ENCODE measurements around the gene ASGR1. TPM values are rescaled to one million over a fixed set of nuclear protein-coding genes. Genes with fewer than 3 reads are reported as not detected.

ASGR1 gene
- total and polyA plus RNA-seq, 2 of the 4 experiments (the other 2 are of a cell fraction) = 1.3 to 3.8 TPM

Small RNA genes lying within 50 kb of the gene (microRNA-seq; reads per million reads assigned to microRNA genes)
- not detected for gene AC120057.4 (ENCODE audit: insufficient read depth, insufficient read length)
- 432 to 1,785 reads per million in 2 experiments for gene MIR324 (ENCODE audit: insufficient read depth in 1 of 2, insufficient read length in 1 of 2, unreplicated experiment in 1 of 2)

Small RNA genes lying within 50 kb of the gene (small RNA-seq; reads per million reads assigned to genes)
- gene AC120057.4 (0 reads per million in 5 experiments), gene MIR324 (29.3 to 4,859 (median 1,963) reads per million in 5 experiments)

Other genes starting within 250 kb of the ASGR1 start
- gene ALOX12, start 183.3 kb downstream of the ASGR1 start, total RNA-seq (2012; rRNA removed) = not detected in 2 replicates
- 0.03 TPM in 1 of 2 replicates, not detected in the other for gene ALOX12, start 183.3 kb downstream of the ASGR1 start, polyA plus RNA-seq (2012; rRNA removed)
- gene RNASEK, start 166.7 kb downstream of the ASGR1 start, total RNA-seq (2012; rRNA removed) = 31.1 and 42.3 TPM in 2 replicates
- gene RNASEK, start 166.7 kb downstream of the ASGR1 start, polyA plus RNA-seq (2012; rRNA removed) = 165 and 183 TPM in 2 replicates
- not detected in 2 replicates for gene BCL6B, start 156.3 kb downstream of the ASGR1 start, total RNA-seq (2012; rRNA removed)
- gene BCL6B, start 156.3 kb downstream of the ASGR1 start, polyA plus RNA-seq (2012; rRNA removed) = not detected in 2 replicates
- gene SLC16A13, start 143.4 kb downstream of the ASGR1 start, total RNA-seq (2012; rRNA removed) = under 0.01 and 0.18 TPM in 2 replicates
- gene SLC16A13, start 143.4 kb downstream of the ASGR1 start, polyA plus RNA-seq (2012; rRNA removed) = 2.2 and 2.3 TPM in 2 replicates
- not detected in 2 replicates for gene SLC16A11, start 135.3 kb downstream of the ASGR1 start, total RNA-seq (2012; rRNA removed)
- not detected in 2 replicates for gene SLC16A11, start 135.3 kb downstream of the ASGR1 start, polyA plus RNA-seq (2012; rRNA removed)
- gene CLEC10A, start 99.1 kb downstream of the ASGR1 start, total RNA-seq (2012; rRNA removed) = not detected in 2 replicates
- not detected in 2 replicates for gene CLEC10A, start 99.1 kb downstream of the ASGR1 start, polyA plus RNA-seq (2012; rRNA removed)
- gene ASGR2, start 64.5 kb downstream of the ASGR1 start, total RNA-seq (2012; rRNA removed) = not detected in 2 replicates
- gene ASGR2, start 64.5 kb downstream of the ASGR1 start, polyA plus RNA-seq (2012; rRNA removed) = not detected in 2 replicates
- 8.1 and 8.2 TPM in 2 replicates for gene DLG4, start 40.5 kb upstream of the ASGR1 start, total RNA-seq (2012; rRNA removed)
- gene DLG4, start 40.5 kb upstream of the ASGR1 start, polyA plus RNA-seq (2012; rRNA removed) = 28.5 and 30.5 TPM in 2 replicates
- 129 and 139 TPM in 2 replicates for gene ACADVL, start 40.6 kb upstream of the ASGR1 start, total RNA-seq (2012; rRNA removed)
- gene ACADVL, start 40.6 kb upstream of the ASGR1 start, polyA plus RNA-seq (2012; rRNA removed) = 752 and 844 TPM in 2 replicates
- 20.3 and 21.3 TPM in 2 replicates for gene DVL2, start 55.1 kb upstream of the ASGR1 start, total RNA-seq (2012; rRNA removed)
- gene DVL2, start 55.1 kb upstream of the ASGR1 start, polyA plus RNA-seq (2012; rRNA removed) = 10.5 and 11.8 TPM in 2 replicates
- 44.8 and 45.5 TPM in 2 replicates for gene PHF23, start 60.1 kb upstream of the ASGR1 start, total RNA-seq (2012; rRNA removed)
- 54.4 and 58.5 TPM in 2 replicates for gene PHF23, start 60.1 kb upstream of the ASGR1 start, polyA plus RNA-seq (2012; rRNA removed)
- gene GABARAP, start 63.1 kb upstream of the ASGR1 start, total RNA-seq (2012; rRNA removed) = 70.8 and 77.8 TPM in 2 replicates
- 702 and 780 TPM in 2 replicates for gene GABARAP, start 63.1 kb upstream of the ASGR1 start, polyA plus RNA-seq (2012; rRNA removed)
- gene CTDNEP1, start 72.4 kb upstream of the ASGR1 start, total RNA-seq (2012; rRNA removed) = 18.3 and 23.8 TPM in 2 replicates
- 132 TPM in 2 replicates for gene CTDNEP1, start 72.4 kb upstream of the ASGR1 start, polyA plus RNA-seq (2012; rRNA removed)
- 46.6 and 48.0 TPM in 2 replicates for gene ELP5, start 72.8 kb upstream of the ASGR1 start, total RNA-seq (2012; rRNA removed)
- gene ELP5, start 72.8 kb upstream of the ASGR1 start, polyA plus RNA-seq (2012; rRNA removed) = 38.6 and 39.3 TPM in 2 replicates
- gene CLDN7, start 83.1 kb upstream of the ASGR1 start, total RNA-seq (2012; rRNA removed) = 0.56 and 1.4 TPM in 2 replicates
- 1.4 and 2.8 TPM in 2 replicates for gene CLDN7, start 83.1 kb upstream of the ASGR1 start, polyA plus RNA-seq (2012; rRNA removed)
- gene SLC2A4, start 102.3 kb upstream of the ASGR1 start, total RNA-seq (2012; rRNA removed) = under 0.01 TPM in 1 of 2 replicates, not detected in the other
- gene SLC2A4, start 102.3 kb upstream of the ASGR1 start, polyA plus RNA-seq (2012; rRNA removed) = 0.07 TPM in 2 replicates
- gene YBX2, start 115.3 kb upstream of the ASGR1 start, total RNA-seq (2012; rRNA removed) = not detected in 2 replicates
- 0.17 TPM in 1 of 2 replicates, not detected in the other for gene YBX2, start 115.3 kb upstream of the ASGR1 start, polyA plus RNA-seq (2012; rRNA removed)
- gene EIF5A, start 128.3 kb upstream of the ASGR1 start, total RNA-seq (2012; rRNA removed) = 718 and 883 TPM in 2 replicates
- 660 and 782 TPM in 2 replicates for gene EIF5A, start 128.3 kb upstream of the ASGR1 start, polyA plus RNA-seq (2012; rRNA removed)
- gene GPS2, start 136.0 kb upstream of the ASGR1 start, total RNA-seq (2012; rRNA removed) = 36.2 and 37.5 TPM in 2 replicates
- gene GPS2, start 136.0 kb upstream of the ASGR1 start, polyA plus RNA-seq (2012; rRNA removed) = 47.5 and 50.9 TPM in 2 replicates
- gene NEURL4, start 150.0 kb upstream of the ASGR1 start, total RNA-seq (2012; rRNA removed) = 8.4 and 9.2 TPM in 2 replicates
- gene NEURL4, start 150.0 kb upstream of the ASGR1 start, polyA plus RNA-seq (2012; rRNA removed) = 23.3 and 26.3 TPM in 2 replicates
- gene ACAP1, start 157.2 kb upstream of the ASGR1 start, total RNA-seq (2012; rRNA removed) = under 0.01 and 0.83 TPM in 2 replicates
- 2.1 and 2.3 TPM in 2 replicates for gene ACAP1, start 157.2 kb upstream of the ASGR1 start, polyA plus RNA-seq (2012; rRNA removed)
- gene KCTD11, start 172.8 kb upstream of the ASGR1 start, total RNA-seq (2012; rRNA removed) = 10.6 and 10.8 TPM in 2 replicates
- gene KCTD11, start 172.8 kb upstream of the ASGR1 start, polyA plus RNA-seq (2012; rRNA removed) = 14.4 and 16.4 TPM in 2 replicates
- not detected in 2 replicates for gene TMEM95, start 175.8 kb upstream of the ASGR1 start, total RNA-seq (2012; rRNA removed)
- not detected in 2 replicates for gene TMEM95, start 175.8 kb upstream of the ASGR1 start, polyA plus RNA-seq (2012; rRNA removed)
- under 0.01 and 0.54 TPM in 2 replicates for gene TNK1, start 201.7 kb upstream of the ASGR1 start, total RNA-seq (2012; rRNA removed)
- 0.44 and 0.55 TPM in 2 replicates for gene TNK1, start 201.7 kb upstream of the ASGR1 start, polyA plus RNA-seq (2012; rRNA removed)
- gene PLSCR3, start 215.2 kb upstream of the ASGR1 start, total RNA-seq (2012; rRNA removed) = 6.1 and 6.4 TPM in 2 replicates
- 116 and 131 TPM in 2 replicates for gene PLSCR3, start 215.2 kb upstream of the ASGR1 start, polyA plus RNA-seq (2012; rRNA removed)
- 35.3 and 38.4 TPM in 2 replicates for gene TMEM256, start 224.7 kb upstream of the ASGR1 start, total RNA-seq (2012; rRNA removed)
- 174 and 252 TPM in 2 replicates for gene TMEM256, start 224.7 kb upstream of the ASGR1 start, polyA plus RNA-seq (2012; rRNA removed)
- gene NLGN2, start 228.5 kb upstream of the ASGR1 start, total RNA-seq (2012; rRNA removed) = 1.7 and 1.8 TPM in 2 replicates
- 36.7 and 38.1 TPM in 2 replicates for gene NLGN2, start 228.5 kb upstream of the ASGR1 start, polyA plus RNA-seq (2012; rRNA removed)
- not detected in 2 replicates for gene SPEM1, start 241.0 kb upstream of the ASGR1 start, total RNA-seq (2012; rRNA removed)
- not detected in 2 replicates for gene SPEM1, start 241.0 kb upstream of the ASGR1 start, polyA plus RNA-seq (2012; rRNA removed)
- not detected in 2 replicates for gene SPEM2, start 246.2 kb upstream of the ASGR1 start, total RNA-seq (2012; rRNA removed)
- not detected in 2 replicates for gene SPEM2, start 246.2 kb upstream of the ASGR1 start, polyA plus RNA-seq (2012; rRNA removed)
- not detected in 2 replicates for gene SPEM3, start 249.5 kb upstream of the ASGR1 start, total RNA-seq (2012; rRNA removed)
- not detected in 2 replicates for gene SPEM3, start 249.5 kb upstream of the ASGR1 start, polyA plus RNA-seq (2012; rRNA removed)